Activated CD4-positive, alpha-beta T cell treated with anti-CD3 and anti-CD28 coated beads, Interleukin-2, amount 10 ng/mL, durations not matched to agents 24 days and 14 days (primary cell): ENCODE measurements around the gene GRIK4. TPM values are rescaled to one million over a fixed set of nuclear protein-coding genes. Genes with fewer than 3 reads are reported as not detected.

Experiments
- DNase-seq: peaks from one replicate; pipeline ENCODE4 v3.0.0; 2022
- H3K27ac Mint-ChIP-seq: one replicate; pipeline ENCODE4 v1.8.0; 2022; ENCODE audit warnings: mild to moderate bottlenecking, mixed read lengths
- H3K27me3 Mint-ChIP-seq: one replicate; pipeline ENCODE4 v1.8.0; 2022; ENCODE audit warnings: mixed read lengths
- H3K36me3 Mint-ChIP-seq: one replicate; pipeline ENCODE4 v1.8.0; 2022; ENCODE audit warnings: low read depth, mild to moderate bottlenecking, mixed read lengths
- H3K4me1 Mint-ChIP-seq: one replicate; pipeline ENCODE4 v1.8.0; 2021; ENCODE audit warnings: mixed read lengths
- H3K4me3 Mint-ChIP-seq: one replicate; pipeline ENCODE4 v1.8.0; 2022; ENCODE audit warnings: mild to moderate bottlenecking, moderate library complexity, mixed read lengths
- H3K9me3 Mint-ChIP-seq: one replicate; pipeline ENCODE4 v1.8.0; 2021; ENCODE audit warnings: mixed read lengths
- intact Hi-C: fragments of 100-400 bp; cut with micrococcal nuclease; formaldehyde crosslinking; loops from one replicate; pipeline ENCODE4 v1.15.1; 2023
- total RNA-seq: library from RNA; stranded (reverse); gene quantifications from 2 replicates; pipeline ENCODE4 v1.2.3, GENCODE V29; 2022

The GRIK4 gene
- total RNA-seq, 1 donor from 2014 or later, result 0.09 TPM

GRCh38 chr11:120657306-120658070, 145.9 kb downstream of the GRIK4 start:
- DNase-seq, result no peak
- Mint-ChIP-seq H3K36me3 (no peaks in the 10 kb centered on the region), H3K4me1 (no peaks in the 10 kb centered on the region), H3K9me3 (no peaks in the 10 kb centered on the region), H3K27me3 (peaks cover 1% of the 10 kb centered on the region), H3K4me3 (no peak overlapping the region), H3K27ac (no peak overlapping the region)
- intact Hi-C loops, result no loop called here

- intact Hi-C loops, result no loop called here
- H3K4me1 Mint-ChIP-seq, result no peaks in the 10 kb centered on the region
- no peak overlapping the region for H3K4me3 Mint-ChIP-seq
- H3K9me3 Mint-ChIP-seq, result no peaks in the 10 kb centered on the region
- no peak for DNase-seq
- H3K27me3 Mint-ChIP-seq, result peaks cover 1% of the 10 kb centered on the region
- H3K36me3 Mint-ChIP-seq, result no peaks in the 10 kb centered on the region
- H3K27ac Mint-ChIP-seq, result no peak overlapping the region
Observed at GRCh38 chr11:120658071-120658423, 146.5 kb downstream of the GRIK4 start.

GRCh38 chr11:120659076-120659475, 147.5 kb downstream of the GRIK4 start:
- no peak overlapping the region for H3K4me3 Mint-ChIP-seq

GRCh38 chr11:120660024-120660565, 148.5 kb downstream of the GRIK4 start:
- Mint-ChIP-seq H3K27ac (no peak overlapping the region), H3K4me1 (no peaks in the 10 kb centered on the region), H3K36me3 (no peaks in the 10 kb centered on the region), H3K9me3 (no peaks in the 10 kb centered on the region), H3K27me3 (peaks cover 8% of the 10 kb centered on the region), H3K4me3 (no peak overlapping the region)
- intact Hi-C loops, result loop anchor here (10.0 kb wide), 1 partner anchor 295 kb away; no protein-coding TSS in a partner anchor
- peak; percentile 67 for DNase-seq

More at GRCh38 chr11:120659076-120659475, 147.5 kb downstream of the GRIK4 start:
- Mint-ChIP-seq H3K27me3 (peaks cover 8% of the 10 kb centered on the region), H3K4me1 (no peaks in the 10 kb centered on the region), H3K9me3 (no peaks in the 10 kb centered on the region), H3K36me3 (no peaks in the 10 kb centered on the region), H3K27ac (no peak overlapping the region)
- DNase-seq, result no peak
- intact Hi-C loops, result no loop called here

- Mint-ChIP-seq H3K36me3 (no peaks in the 10 kb centered on the region), H3K9me3 (no peaks in the 10 kb centered on the region), H3K27me3 (peaks cover 10% of the 10 kb centered on the region), H3K4me3 (no peak overlapping the region), H3K27ac (no peak overlapping the region), H3K4me1 (no peaks in the 10 kb centered on the region)
- intact Hi-C loops, result loop anchor here (10.0 kb wide), 1 partner anchor 293 kb away; no protein-coding TSS in a partner anchor
- no peak for DNase-seq
Observed at GRCh38 chr11:120662071-120662676, 150.6 kb downstream of the GRIK4 start.

- Mint-ChIP-seq H3K27ac (no peak overlapping the region), H3K9me3 (no peaks in the 10 kb centered on the region), H3K4me3 (no peak overlapping the region), H3K27me3 (peaks cover 10% of the 10 kb centered on the region), H3K36me3 (no peaks in the 10 kb centered on the region), H3K4me1 (no peaks in the 10 kb centered on the region)
- intact Hi-C loops, result loop anchor here (10.0 kb wide), 1 partner anchor 292 kb away; no protein-coding TSS in a partner anchor
- DNase-seq, result no peak
Observed at GRCh38 chr11:120663142-120663541, 151.6 kb downstream of the GRIK4 start.

GRCh38 chr11:120666121-120666639, 154.6 kb downstream of the GRIK4 start:
- H3K4me1 Mint-ChIP-seq, result no peaks in the 10 kb centered on the region

GRCh38 chr11:120667281-120667680, 155.7 kb downstream of the GRIK4 start:
- intact Hi-C loops, result loop anchor here (10.0 kb wide), 1 partner anchor 288 kb away; no protein-coding TSS in a partner anchor
- H3K4me3 Mint-ChIP-seq, result no peak overlapping the region
- H3K36me3 Mint-ChIP-seq, result no peaks in the 10 kb centered on the region
- no peak for DNase-seq
- no peaks in the 10 kb centered on the region for H3K4me1 Mint-ChIP-seq
- no peaks in the 10 kb centered on the region for H3K9me3 Mint-ChIP-seq
- no peak overlapping the region for H3K27ac Mint-ChIP-seq
- peaks cover 8% of the 10 kb centered on the region for H3K27me3 Mint-ChIP-seq

More at GRCh38 chr11:120666121-120666639, 154.6 kb downstream of the GRIK4 start:
- Mint-ChIP-seq H3K27me3 (peaks cover 8% of the 10 kb centered on the region), H3K27ac (no peak overlapping the region), H3K9me3 (no peaks in the 10 kb centered on the region), H3K4me3 (no peak overlapping the region), H3K36me3 (no peaks in the 10 kb centered on the region)
- intact Hi-C loops, result loop anchor here (10.0 kb wide), 1 partner anchor 289 kb away; no protein-coding TSS in a partner anchor
- DNase-seq, result no peak

- Mint-ChIP-seq H3K4me3 (no peak overlapping the region), H3K9me3 (no peaks in the 10 kb centered on the region), H3K4me1 (no peaks in the 10 kb centered on the region), H3K27ac (no peak overlapping the region), H3K27me3 (peaks cover 11% of the 10 kb centered on the region), H3K36me3 (no peaks in the 10 kb centered on the region)
- DNase-seq, result no peak
- intact Hi-C loops, result loop anchor here (10.0 kb wide), 1 partner anchor 287 kb away; no protein-coding TSS in a partner anchor
Observed at GRCh38 chr11:120667934-120668333, 156.4 kb downstream of the GRIK4 start.

GRCh38 chr11:120668537-120668936, 157.0 kb downstream of the GRIK4 start:
- DNase-seq, result no peak
- Mint-ChIP-seq H3K9me3 (no peaks in the 10 kb centered on the region), H3K4me3 (no peak overlapping the region), H3K36me3 (no peaks in the 10 kb centered on the region), H3K27me3 (peaks cover 10% of the 10 kb centered on the region), H3K4me1 (no peaks in the 10 kb centered on the region), H3K27ac (no peak overlapping the region)
- intact Hi-C loops, result loop anchor here (10.0 kb wide), 1 partner anchor 286 kb away; no protein-coding TSS in a partner anchor

GRCh38 chr11:120674542-120674941, 163.0 kb downstream of the GRIK4 start:
- Mint-ChIP-seq H3K9me3 (no peaks in the 10 kb centered on the region), H3K4me1 (no peaks in the 10 kb centered on the region), H3K36me3 (no peaks in the 10 kb centered on the region), H3K4me3 (no peak overlapping the region), H3K27ac (no peak overlapping the region), H3K27me3 (peaks cover 3% of the 10 kb centered on the region)
- intact Hi-C loops, result no loop called here
- DNase-seq, result no peak

GRCh38 chr11:120675171-120675570, 163.6 kb downstream of the GRIK4 start:
- no peak for DNase-seq
- Mint-ChIP-seq H3K4me3 (no peak overlapping the region), H3K27ac (no peak overlapping the region), H3K4me1 (no peaks in the 10 kb centered on the region), H3K9me3 (no peaks in the 10 kb centered on the region), H3K27me3 (peaks cover 4% of the 10 kb centered on the region), H3K36me3 (no peaks in the 10 kb centered on the region)
- intact Hi-C loops, result no loop called here

GRCh38 chr11:120676991-120677390, 165.4 kb downstream of the GRIK4 start:
- Mint-ChIP-seq H3K9me3 (no peaks in the 10 kb centered on the region), H3K27me3 (peaks cover 4% of the 10 kb centered on the region), H3K36me3 (no peaks in the 10 kb centered on the region), H3K4me1 (no peaks in the 10 kb centered on the region), H3K27ac (no peak overlapping the region), H3K4me3 (no peak overlapping the region)
- intact Hi-C loops, result no loop called here
- no peak for DNase-seq

GRCh38 chr11:120680322-120680721, 168.8 kb downstream of the GRIK4 start:
- DNase-seq, result no peak
- Mint-ChIP-seq H3K4me3 (no peak overlapping the region), H3K4me1 (no peaks in the 10 kb centered on the region)

More at GRCh38 chr11:120680322-120680721, 168.8 kb downstream of the GRIK4 start:
- H3K27ac Mint-ChIP-seq, result no peak overlapping the region
- intact Hi-C loops, result no loop called here
- no peaks in the 10 kb centered on the region for H3K36me3 Mint-ChIP-seq
- H3K27me3 Mint-ChIP-seq, result peaks cover 7% of the 10 kb centered on the region
- no peaks in the 10 kb centered on the region for H3K9me3 Mint-ChIP-seq
